Prostate gland (tissue), 2 donors: ENCODE data around the gene ISX. TPM values are rescaled to one million over a fixed set of nuclear protein-coding genes. Genes with fewer than 3 reads are reported as not detected.

ENCODE experiments used
- DNase-seq: peaks from one replicate; pipeline ENCODE4 v3.0.0-alpha.2; 2019; ENCODE audit warnings: low spot score
- H3K27ac ChIP-seq, 2 donors: fragments of 200-600 bp; sonication (generic); 2 replicates each; pipeline ENCODE4 v1.5.1; 2017 to 2019
- H3K27me3 ChIP-seq: fragments of 200-600 bp; sonication (generic); replicated peaks from 2 replicates; pipeline ENCODE4 v1.5.1; 2019; ENCODE audit not compliant: insufficient read depth
- H3K36me3 ChIP-seq, 2 donors: fragments of 200-600 bp; sonication (generic); 1 replicate in 1 of 2; 2 replicates in 1 of 2; pipeline versions ENCODE4 v1.5.1 to v1.8.1; 2017 to 2019
- H3K4me1 ChIP-seq: fragments of 200-600 bp; sonication (generic); replicated peaks from 2 replicates; pipeline ENCODE4 v1.5.1; 2019
- H3K4me3 ChIP-seq, 2 donors: fragments of 200-600 bp; sonication (generic); 2 replicates each; pipeline ENCODE4 v1.5.1; 2017 to 2019
- H3K9me3 ChIP-seq: fragments of 200-600 bp; sonication (generic); 2 replicates; pipeline ENCODE4 v1.5.1; 2017
- POLR2A ChIP-seq: fragments of 450-650 bp; IDR thresholded peaks from one replicate; pipeline ENCODE4 v1.6.1; 2016; ENCODE audit warnings: antibody characterized with exemption, mild to moderate bottlenecking
- POLR2AphosphoS5 ChIP-seq: sonication (generic); formaldehyde crosslinking; IDR thresholded peaks from one replicate; pipeline ENCODE4 v1.6.1; 2017; ENCODE audit warnings: antibody characterized with exemption
- WGBS: methylation state at CpG from one replicate; pipeline ENCODE4 v1.1.5; 2018; 5-methylcytosine and 5-hydroxymethylcytosine counted together
- intact Hi-C: fragments of 100-400 bp; cut with DNase I; formaldehyde crosslinking; loops from one replicate; pipeline ENCODE4 v1.14.2; 2022
- total RNA-seq, 2 donors: library from RNA; depleted of rRNA; stranded (reverse); fragments of >200 nt; gene quantifications; one replicate each; pipeline ENCODE4 v1.1.0, GENCODE V29; 2016
- TF ChIP-seq, protein P1 (sequence below), 4 experiments: fragments of 200-600 bp in 2 of 4; fragments of 450-650 bp in 2 of 4; sonication (generic) in 2 of 4; IDR thresholded peaks; 1 replicate in 3 of 4; 2 replicates in 1 of 4; pipeline ENCODE4 v1.5.1; 2016 to 2019; ENCODE audit warnings: antibody characterized with exemption in 4 of 4, mild to moderate bottlenecking in 2 of 4, moderate library complexity in 2 of 4

Gene ISX
- total RNA-seq, 2 donors from 2014 or later: 0.14 to 1.9 TPM

DNA sequence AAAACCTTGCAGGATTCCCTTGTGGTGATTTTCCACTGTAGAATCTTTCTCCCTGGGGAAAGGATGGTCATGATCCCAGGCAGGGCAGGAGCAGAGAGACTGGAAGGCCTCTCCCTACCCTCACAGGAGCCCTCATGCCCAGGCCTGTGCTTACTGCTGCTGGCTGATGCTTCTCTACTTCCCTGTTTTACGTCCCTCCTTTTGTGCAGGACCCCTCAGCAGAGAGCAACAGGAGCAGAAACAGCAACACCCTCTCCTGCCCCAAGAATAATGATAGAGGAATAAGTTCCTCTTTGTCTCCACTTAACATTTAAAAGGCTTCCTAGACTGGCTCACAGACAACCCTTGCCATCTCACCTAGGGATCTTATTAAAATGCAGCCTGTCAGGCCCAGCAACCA is 3.6 kb downstream of the ISX start:
- DNase-seq: no peak
- WGBS: 53% methylated on average over 1 of the region's 1 CpG

DNA sequence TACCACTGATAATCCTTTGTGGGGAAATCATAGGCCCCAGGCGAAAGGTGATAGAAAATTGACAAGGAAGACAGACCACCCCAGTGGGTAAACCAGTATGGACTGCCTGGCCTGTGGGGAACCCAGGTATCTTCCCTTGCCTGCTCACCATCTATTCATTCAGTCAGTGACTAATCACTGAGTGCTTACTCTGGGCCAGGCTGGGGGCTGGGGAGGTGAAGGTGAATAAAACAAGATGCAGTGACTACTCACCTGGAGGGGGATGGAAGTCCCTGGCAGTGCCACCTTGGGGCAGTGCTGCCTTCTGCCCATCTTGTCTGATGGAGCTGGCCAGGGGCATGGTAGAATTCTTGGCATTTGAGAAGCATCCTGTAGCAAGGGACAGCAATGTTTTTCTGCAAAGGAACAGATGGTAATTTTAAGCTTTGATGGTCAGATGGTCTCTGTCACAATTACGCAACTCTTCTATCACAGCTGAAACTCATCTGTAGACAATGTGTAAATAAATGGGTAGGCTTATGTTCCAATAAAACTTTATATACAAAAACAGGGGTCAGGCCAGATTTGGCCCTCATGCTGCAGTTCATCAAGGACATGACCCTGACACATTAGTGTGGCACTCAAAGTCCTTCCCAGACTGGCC is 4.6 kb downstream of the ISX start:
- intact Hi-C loops: no loop called here
- Histone ChIP-seq H3K36me3 (no peaks in the 10 kb centered on the region), H3K9me3 (no peaks in the 10 kb centered on the region), H3K4me1 (peaks cover 9% of the 10 kb centered on the region), H3K4me3 (no peak overlapping the region), H3K27ac (no peak overlapping the region), H3K27me3 (no peaks in the 10 kb centered on the region)
- no peak for DNase-seq
- TF ChIP-seq POLR2AphosphoS5 (no peak), POLR2A (no peak)
- TF ChIP-seq, protein P1, sequence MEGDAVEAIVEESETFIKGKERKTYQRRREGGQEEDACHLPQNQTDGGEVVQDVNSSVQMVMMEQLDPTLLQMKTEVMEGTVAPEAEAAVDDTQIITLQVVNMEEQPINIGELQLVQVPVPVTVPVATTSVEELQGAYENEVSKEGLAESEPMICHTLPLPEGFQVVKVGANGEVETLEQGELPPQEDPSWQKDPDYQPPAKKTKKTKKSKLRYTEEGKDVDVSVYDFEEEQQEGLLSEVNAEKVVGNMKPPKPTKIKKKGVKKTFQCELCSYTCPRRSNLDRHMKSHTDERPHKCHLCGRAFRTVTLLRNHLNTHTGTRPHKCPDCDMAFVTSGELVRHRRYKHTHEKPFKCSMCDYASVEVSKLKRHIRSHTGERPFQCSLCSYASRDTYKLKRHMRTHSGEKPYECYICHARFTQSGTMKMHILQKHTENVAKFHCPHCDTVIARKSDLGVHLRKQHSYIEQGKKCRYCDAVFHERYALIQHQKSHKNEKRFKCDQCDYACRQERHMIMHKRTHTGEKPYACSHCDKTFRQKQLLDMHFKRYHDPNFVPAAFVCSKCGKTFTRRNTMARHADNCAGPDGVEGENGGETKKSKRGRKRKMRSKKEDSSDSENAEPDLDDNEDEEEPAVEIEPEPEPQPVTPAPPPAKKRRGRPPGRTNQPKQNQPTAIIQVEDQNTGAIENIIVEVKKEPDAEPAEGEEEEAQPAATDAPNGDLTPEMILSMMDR (IDR thresholded peaks at IDR 0.05): no peak
- 57% methylated on average over 2 of the region's 2 CpGs for WGBS

More for the DNA sequence above, 3.6 kb downstream of the ISX start:
- no peaks in the 10 kb centered on the region for H3K36me3 ChIP-seq
- TF ChIP-seq, protein P1 (IDR thresholded peaks at IDR 0.05): no peak
- peaks cover 18% of the 10 kb centered on the region for H3K4me1 ChIP-seq
- no peaks in the 10 kb centered on the region for H3K9me3 ChIP-seq
- no peaks in the 10 kb centered on the region for H3K27me3 ChIP-seq
- intact Hi-C loops: no loop called here
- H3K27ac ChIP-seq: no peak overlapping the region
- no peak overlapping the region for H3K4me3 ChIP-seq

DNA sequence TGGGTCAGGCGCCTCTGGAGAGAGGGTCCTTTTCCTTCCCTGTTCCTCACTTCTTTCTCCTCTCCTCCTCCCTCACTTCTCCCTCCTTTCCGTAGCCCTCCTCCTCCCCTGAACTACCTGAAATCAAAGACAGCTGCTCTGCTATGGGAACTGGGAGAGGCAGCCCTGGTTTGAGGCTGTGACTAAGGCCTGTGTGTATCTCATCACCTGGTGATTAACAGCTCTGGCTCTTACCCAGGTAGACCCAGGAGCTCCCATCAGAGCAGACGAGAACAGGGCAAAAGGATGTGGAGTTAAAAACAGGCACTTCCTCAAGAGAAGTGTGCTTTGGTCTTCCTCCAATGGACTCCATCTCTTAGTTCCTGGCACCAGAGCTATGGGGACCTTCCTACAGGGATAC is 5.8 kb downstream of the ISX start:
- TF ChIP-seq POLR2A: no peak
- TF ChIP-seq, protein P1 (IDR thresholded peaks at IDR 0.05): no peak
- no peak for TF ChIP-seq POLR2AphosphoS5
- no peaks in the 10 kb centered on the region for H3K27me3 ChIP-seq
- 58% methylated on average over 3 of the region's 3 CpGs for WGBS
- no peaks in the 10 kb centered on the region for H3K36me3 ChIP-seq
- H3K9me3 ChIP-seq: no peaks in the 10 kb centered on the region
- H3K4me1 ChIP-seq: no peaks in the 10 kb centered on the region
- intact Hi-C loops: no loop called here
- no peak for DNase-seq
- H3K4me3 ChIP-seq: no peak overlapping the region
- H3K27ac ChIP-seq: no peak overlapping the region

DNA sequence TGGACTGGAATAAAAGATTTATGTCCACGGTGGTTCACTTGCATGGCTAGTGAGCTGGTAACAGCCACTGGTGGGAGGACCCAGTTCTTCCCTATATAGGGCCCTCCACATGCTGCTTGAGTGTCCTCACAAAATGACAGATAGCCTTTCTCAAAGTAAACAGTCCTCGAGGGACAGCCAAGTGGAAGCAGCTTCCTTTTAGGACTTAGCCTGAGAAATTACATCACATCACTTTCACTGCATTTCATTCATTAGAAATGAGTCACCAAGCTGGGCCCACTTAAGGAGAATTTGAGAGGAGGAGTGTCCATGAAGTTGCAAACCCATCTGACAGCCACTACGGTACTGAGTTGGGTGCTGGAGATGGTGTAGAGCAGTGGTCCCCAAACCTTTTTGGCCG is 7.0 kb downstream of the ISX start:
- Histone ChIP-seq H3K36me3 (no peaks in the 10 kb centered on the region), H3K27me3 (no peaks in the 10 kb centered on the region), H3K4me3 (no peak overlapping the region), H3K27ac (no peak overlapping the region), H3K9me3 (no peaks in the 10 kb centered on the region), H3K4me1 (no peaks in the 10 kb centered on the region)
- WGBS: 77% methylated on average over 4 of the region's 4 CpGs
- no peak for TF ChIP-seq POLR2AphosphoS5
- TF ChIP-seq, protein P1 (IDR thresholded peaks at IDR 0.05): no peak
- TF ChIP-seq POLR2A: no peak
- no peak for DNase-seq
- intact Hi-C loops: no loop called here

DNA sequence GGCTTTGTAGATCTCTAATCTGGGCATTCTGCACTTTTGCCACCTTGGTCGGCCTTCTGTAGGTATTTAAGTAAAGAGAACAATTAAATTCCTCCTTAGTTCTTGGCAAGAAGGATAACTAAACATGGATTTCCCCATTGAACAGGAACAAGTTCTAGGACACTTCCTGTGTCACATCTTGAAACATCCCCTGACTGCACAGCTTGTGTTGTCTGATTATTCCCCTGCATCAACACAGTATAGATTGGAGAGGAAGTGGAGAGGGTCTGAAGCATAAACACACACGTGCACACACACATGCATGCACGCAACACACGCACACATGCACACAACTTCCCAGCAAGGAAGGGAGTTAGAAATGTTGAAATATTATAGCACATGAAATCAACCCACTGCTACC is 8.6 kb downstream of the ISX start:
- no peak for TF ChIP-seq POLR2AphosphoS5
- TF ChIP-seq, protein P1 (IDR thresholded peaks at IDR 0.05): no peak
- TF ChIP-seq POLR2A: no peak
- Histone ChIP-seq H3K9me3 (no peaks in the 10 kb centered on the region), H3K36me3 (no peaks in the 10 kb centered on the region), H3K4me1 (no peaks in the 10 kb centered on the region), H3K27ac (no peak overlapping the region), H3K27me3 (no peaks in the 10 kb centered on the region), H3K4me3 (no peak overlapping the region)
- intact Hi-C loops: no loop called here
- WGBS: 78% methylated on average over 4 of the region's 4 CpGs
- DNase-seq: no peak
